GM12873 (cell line): Measurements from ENCODE around the gene EYA2.

Source experiments
- TF ChIP-seq, protein P1 (sequence below): IDR thresholded peaks from 2 replicates; pipeline ENCODE4 v1.5.1; 2012; ENCODE audit warnings: low read depth, mild to moderate bottlenecking, moderate library complexity, low read length, control low read depth; ENCODE audit not compliant: insufficient read depth; ENCODE audit errors: missing control alignments

The EYA2 gene

DNA sequence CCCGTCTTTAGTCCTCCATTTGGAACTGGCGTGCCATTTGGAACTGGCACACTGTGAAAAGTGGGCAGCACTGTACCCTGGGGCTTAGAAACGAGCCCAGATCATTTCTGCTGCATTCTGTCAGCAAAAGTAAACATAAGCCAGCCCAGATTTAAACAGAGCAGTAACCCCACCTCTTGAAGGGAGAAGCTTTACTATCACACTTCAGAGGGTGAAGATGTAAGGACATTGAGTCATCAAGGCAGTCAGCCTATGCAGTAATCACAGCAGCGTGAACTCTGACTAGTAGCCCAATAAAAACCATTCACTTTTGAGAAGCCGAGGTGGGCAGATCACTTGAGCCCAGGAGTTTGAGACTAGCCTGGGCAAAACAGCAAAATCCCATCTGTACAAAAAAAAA is 216.9 kb downstream of the EYA2 start:
- TF ChIP-seq, protein P1, sequence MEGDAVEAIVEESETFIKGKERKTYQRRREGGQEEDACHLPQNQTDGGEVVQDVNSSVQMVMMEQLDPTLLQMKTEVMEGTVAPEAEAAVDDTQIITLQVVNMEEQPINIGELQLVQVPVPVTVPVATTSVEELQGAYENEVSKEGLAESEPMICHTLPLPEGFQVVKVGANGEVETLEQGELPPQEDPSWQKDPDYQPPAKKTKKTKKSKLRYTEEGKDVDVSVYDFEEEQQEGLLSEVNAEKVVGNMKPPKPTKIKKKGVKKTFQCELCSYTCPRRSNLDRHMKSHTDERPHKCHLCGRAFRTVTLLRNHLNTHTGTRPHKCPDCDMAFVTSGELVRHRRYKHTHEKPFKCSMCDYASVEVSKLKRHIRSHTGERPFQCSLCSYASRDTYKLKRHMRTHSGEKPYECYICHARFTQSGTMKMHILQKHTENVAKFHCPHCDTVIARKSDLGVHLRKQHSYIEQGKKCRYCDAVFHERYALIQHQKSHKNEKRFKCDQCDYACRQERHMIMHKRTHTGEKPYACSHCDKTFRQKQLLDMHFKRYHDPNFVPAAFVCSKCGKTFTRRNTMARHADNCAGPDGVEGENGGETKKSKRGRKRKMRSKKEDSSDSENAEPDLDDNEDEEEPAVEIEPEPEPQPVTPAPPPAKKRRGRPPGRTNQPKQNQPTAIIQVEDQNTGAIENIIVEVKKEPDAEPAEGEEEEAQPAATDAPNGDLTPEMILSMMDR = no peak

DNA sequence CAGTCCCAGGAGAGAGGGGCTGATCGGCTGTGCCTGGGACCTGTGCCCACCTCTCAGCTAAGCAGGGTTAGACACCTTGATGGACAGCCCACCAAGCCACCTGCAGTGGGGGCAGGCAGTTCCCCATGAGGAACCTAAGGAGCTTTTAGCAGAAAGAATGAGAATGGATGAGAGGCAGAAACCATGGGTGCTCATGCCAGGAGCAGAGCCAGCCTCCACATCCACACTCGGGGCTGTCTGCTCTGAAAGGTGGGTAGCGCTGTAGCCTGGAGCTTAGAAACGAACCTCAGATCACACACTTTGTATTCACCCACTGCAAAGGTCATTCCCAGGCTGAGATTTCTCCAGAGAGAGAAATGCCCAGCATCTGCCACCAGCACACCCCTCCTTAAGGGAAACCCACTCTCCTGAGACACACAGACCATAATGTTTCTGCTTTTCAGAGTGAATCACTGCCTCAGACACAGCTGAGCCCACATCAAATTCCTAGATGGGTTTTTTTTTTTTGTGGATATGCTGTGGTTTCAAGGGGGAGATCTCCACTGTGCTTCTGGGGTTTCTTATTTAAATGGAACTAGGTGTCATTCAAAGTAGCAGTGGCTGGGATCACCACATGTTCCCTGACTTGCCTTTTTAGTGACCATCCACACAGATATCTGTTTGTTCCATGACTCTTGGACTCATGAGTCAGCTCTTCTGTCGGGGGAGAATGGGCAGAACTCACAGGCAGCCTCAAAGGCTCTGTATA is 218.9 kb downstream of the EYA2 start:
- TF ChIP-seq, protein P1 = no peak

DNA sequence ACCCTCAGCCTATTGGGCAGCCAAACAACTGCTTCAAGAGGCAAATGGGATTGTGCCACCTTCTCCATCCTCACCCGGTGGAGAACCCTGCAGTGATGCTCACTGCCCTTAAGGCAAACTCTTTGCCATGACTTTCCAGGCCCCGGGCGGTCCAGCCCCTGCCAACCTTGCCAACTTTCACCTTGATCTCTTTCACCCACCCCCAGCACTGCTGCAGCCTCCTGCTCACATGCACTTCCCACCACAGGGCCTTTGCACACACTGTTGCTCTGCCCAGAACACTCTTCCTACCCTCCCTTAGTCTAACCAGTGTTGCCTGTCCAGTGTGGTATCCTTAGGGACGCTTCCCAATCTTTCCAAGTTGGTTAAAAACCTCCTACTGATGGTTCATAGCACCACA is 221.1 kb downstream of the EYA2 start:
- TF ChIP-seq, protein P1 = no peak

DNA sequence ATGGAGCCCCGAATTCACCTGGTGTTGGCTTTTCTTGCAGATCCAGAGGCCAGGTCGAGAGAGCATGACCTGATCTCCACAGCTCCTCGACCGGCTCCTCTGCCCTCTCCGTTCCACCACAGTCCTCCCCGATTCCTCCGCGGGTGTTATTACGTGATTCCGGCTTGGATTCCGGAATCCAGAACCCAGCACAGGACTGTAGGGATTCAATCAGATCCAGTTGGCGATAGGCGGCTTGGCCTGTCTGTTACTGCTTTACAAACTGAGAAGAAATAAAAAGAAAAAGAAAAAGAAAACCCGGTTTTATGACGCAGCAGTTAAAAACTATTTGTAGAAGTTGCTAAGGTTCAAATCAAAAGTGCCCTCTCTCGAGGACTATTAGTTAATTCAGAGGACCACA is 222.7 kb downstream of the EYA2 start:
- TF ChIP-seq, protein P1 = no peak

DNA sequence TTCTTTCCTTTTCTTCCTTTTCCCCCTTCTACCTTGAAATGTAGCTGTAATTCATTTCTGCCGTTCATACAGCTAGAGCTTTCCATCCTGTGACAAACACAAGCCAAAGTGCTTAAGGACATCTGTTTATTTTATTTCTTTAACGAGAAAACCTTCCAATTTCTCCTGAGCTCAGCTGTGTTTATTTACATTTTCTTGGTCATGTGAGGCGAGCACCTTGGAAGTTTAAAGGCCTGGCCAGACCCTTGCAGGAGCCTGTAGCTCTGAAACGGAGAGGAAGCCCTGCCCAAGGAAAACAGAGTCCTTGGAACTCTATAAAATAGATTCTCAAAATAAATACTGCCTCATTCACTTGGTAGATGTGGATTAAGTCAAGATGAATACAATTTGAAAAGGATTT is 223.1 kb downstream of the EYA2 start:
- TF ChIP-seq, protein P1 = no peak

DNA sequence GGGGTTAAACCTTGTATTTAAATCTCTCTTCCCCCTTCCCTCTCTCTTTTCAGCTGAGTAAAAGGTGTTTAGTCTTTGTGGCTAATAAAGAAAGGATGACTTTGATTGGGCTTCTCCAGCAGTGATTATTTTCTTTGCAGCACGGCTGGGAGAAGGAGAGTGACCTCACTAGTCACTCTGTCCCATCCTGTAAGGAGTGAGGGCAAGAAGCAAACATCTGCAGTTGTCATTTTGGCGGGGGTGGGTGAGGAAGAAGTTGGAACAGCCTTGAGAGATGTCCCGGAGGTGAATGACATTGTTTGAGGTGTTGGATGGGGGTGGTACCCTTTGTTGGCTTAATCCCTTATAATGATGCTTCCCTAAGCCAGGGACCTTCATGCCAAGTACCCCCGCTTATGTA is 223.6 kb downstream of the EYA2 start:
- TF ChIP-seq, protein P1 = no peak

DNA sequence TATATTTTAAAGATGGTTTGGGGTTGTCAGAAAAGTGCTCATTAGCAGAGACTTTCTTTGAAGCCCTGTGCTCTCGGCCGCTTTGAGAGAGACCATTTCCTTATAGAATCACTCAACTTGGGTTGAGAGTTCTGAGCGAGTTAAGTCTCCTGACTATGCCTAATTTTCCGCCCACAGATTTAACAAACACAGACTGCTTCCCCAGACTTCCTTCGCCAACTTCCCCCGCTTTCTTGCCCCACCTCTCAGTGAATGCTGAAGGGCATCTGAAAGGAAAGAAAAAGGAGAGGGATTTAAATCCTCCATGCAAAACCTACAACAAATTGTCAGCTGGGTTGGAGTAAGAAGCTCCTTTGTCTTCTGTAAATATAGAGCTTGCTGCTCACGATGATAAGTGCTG is 224.0 kb downstream of the EYA2 start:
- TF ChIP-seq, protein P1 = no peak
